HG03060 (cell line): Measurements from ENCODE around the gene COPB1.
"Not testable (repeated sequence)": the region's sequence is repeated elsewhere in the genome, so short reads cannot be mapped to it uniquely, and the experiment has no call there.

ENCODE experiments used
- ATAC-seq: cut with Tn5 transposase; IDR thresholded peaks from one replicate; pipeline ENCODE4 v1.9.1; 2021; ENCODE audit warnings: low read depth, moderate number of reproducible peaks; ENCODE audit not compliant: unreplicated experiment

COPB1 gene, protein sequence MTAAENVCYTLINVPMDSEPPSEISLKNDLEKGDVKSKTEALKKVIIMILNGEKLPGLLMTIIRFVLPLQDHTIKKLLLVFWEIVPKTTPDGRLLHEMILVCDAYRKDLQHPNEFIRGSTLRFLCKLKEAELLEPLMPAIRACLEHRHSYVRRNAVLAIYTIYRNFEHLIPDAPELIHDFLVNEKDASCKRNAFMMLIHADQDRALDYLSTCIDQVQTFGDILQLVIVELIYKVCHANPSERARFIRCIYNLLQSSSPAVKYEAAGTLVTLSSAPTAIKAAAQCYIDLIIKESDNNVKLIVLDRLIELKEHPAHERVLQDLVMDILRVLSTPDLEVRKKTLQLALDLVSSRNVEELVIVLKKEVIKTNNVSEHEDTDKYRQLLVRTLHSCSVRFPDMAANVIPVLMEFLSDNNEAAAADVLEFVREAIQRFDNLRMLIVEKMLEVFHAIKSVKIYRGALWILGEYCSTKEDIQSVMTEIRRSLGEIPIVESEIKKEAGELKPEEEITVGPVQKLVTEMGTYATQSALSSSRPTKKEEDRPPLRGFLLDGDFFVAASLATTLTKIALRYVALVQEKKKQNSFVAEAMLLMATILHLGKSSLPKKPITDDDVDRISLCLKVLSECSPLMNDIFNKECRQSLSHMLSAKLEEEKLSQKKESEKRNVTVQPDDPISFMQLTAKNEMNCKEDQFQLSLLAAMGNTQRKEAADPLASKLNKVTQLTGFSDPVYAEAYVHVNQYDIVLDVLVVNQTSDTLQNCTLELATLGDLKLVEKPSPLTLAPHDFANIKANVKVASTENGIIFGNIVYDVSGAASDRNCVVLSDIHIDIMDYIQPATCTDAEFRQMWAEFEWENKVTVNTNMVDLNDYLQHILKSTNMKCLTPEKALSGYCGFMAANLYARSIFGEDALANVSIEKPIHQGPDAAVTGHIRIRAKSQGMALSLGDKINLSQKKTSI

GRCh38 chr11:14499560-14500180 lies at the start of gene COPB1:
COPB1 (minus strand) TSS chr11:14499811; CDS start chr11:14498928, 883 bp downstream.
- peak; percentile 72 for ATAC-seq

- no peak for ATAC-seq
These were observed 47.8 kb upstream of the COPB1 start for GRCh38 chr11:14547440-14547839.

- no peak for ATAC-seq
These were observed 47.1 kb upstream of the COPB1 start for GRCh38 chr11:14546672-14547071.

DNA sequence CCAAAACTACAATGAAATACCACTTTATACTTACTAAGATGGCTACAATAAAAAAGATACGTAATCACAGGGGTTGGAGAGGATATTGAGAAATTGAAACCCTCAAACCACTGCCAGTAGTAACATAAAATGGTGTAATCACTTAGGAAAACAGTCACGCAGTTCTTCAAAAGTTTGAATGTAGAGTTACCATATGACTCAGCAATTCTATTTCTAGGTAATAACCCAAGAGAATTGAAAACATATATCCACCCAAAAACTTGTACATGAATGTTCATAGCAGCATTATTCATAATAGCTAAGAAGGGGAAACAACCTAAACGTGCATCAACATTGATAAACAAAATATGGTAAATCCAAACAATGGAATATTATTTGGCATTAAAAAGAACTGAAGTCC lies 45.0 kb upstream of the COPB1 start:
- ATAC-seq, result peak; percentile 62

DNA sequence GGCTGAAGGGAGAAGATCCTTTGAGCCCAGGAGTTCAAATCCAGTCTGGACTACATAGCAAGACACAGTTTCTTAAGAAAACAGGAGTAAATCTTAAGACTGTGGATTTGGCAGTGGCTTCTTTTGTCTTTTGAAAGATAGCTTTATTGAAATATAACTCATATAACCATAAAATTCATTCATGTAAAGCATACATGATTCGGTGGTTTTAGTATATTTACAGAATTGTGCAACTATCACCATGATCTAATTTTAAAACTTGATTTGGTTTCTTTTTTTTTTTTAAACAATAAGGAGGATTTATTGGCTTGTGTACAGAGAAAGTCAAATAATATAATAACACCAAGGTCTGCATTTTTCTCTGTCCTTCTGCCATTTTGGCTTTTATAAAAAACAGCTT lies 43.6 kb upstream of the COPB1 start:
- no peak for ATAC-seq

DNA sequence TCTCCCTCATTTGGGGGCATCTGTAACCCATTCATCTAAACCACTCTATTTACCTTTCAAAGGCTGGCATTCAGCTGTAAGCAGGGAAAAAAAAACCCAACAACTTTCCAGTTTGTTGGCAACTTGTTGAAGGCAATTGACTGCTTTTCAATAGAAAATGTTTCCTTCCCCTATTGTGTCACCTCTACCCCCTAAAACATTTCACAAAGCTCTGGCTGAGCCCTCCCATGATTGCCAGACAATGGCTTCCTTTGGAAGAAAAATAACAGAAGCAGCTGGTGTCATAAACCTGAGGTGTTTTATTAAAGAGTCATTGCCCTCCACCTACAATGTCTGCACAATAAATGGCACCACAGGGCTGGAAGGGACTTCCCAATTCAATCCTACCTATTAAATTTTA lies 42.7 kb upstream of the COPB1 start:
- ATAC-seq, result no peak

DNA sequence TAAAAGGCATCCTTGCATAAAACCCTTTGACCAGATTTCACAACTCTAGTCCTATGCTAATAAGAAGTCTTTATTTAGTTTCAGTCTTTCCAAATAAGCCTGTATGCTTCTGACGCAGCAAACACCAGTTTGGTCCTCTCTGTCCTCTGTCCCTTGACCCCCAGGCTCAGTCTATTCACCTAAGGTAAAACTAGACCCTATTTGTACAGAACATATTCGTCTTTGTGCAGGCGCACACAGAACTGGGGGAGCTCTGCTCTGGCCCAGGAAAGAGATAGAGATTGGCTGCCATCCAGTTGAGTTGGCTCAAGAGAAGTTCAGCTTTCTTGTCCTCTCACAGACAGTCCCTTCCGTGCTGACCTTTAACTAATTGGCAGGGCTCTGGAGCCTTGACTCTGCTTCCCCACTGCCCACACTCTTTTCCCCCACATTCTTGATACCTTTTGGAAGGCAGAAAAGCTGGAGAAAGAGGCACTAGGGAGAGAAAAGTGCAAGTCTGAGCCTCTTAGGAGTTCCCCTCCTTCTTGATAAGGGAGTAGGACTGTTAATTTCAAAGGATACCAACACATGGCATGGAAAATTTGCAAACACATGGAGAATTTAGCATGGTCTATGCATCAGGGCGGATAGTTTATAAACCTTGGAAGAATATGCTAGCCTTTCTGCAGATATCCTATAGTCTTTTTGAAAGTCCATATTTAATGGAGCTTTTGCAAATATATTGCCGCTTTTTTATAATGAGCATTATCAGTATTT lies 41.8 kb upstream of the COPB1 start:
- no peak for ATAC-seq

DNA sequence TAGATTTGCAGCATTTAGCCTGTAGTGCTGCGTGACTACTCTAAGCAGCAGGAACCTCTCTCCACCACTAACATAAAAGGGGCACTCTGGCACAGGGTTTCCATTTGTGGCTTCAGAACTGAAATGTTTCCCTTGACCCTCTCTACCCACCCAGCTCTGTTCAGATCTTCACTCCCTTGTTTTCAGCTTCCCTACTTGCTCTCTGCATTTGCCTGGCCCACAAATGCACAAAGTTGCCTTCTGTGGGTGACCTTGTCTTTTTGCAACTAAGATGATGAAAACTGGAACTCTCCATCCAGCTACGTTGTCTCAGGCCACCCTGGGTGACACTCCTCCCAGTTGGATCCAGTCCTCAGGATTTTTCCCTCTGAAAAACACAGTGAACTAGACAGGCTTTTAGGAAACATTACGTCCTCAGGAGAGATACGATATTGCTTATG lies 40.4 kb upstream of the COPB1 start:
- no peak for ATAC-seq

DNA sequence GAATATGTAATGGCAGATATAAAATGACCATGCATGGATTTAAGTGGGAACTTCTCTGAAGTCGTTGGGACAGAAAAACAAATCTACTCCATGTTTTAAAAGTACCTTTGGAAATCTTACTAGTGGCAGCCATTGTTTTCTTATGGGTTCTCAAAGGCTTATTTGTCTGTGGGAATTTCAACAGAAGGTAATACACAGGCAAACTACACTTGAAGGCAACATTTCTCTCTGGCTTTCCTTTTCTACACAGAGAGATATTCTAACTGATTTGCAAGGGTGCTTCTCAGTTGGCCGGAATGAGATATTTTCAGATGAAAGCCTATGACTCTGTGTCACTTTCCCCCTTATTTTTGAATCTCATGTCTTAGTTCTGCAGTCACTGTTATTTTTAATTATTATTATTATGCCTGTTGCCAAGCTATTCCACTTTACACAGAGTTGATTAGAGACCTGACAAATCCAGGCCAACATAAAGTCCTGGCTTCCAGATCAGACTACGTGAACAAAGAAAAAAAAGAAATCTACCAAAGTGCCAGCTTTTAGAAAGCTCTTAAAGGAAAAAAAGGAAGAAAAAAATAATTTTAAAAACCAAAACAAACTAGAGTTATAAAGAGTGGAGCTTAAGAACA lies 39.4 kb upstream of the COPB1 start:
- no peak for ATAC-seq

DNA sequence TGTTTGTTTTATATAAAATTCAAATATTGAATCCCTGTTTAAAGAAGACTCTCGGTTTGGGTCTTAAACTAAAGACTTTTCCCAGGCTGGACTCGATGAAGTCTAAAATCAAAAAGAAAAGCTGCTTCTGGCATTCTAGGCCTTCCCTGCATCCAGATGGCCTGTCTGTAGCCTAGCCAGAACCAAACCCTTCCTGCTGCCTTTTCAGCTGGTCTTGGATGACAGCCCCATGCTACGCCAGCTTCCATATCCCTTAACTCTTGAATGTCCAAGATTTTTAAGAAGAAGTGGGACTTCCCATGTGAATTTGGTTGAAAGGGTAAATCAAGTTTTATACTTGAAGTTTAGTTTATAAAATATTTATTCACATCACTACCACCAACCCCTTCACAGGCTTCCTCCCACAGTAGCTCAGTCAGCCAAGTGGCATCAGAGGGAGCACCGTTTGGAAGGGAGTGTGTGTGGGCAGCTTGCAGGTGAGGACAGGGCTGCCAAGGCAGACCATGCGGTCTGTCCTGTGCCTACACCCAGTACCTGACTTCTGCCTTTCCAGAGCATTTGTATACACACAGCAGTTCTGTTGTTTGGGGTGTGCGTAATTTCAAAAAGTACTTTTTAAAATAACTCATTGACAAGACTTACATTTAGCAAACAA lies 38.8 kb upstream of the COPB1 start:
- no peak for ATAC-seq

DNA sequence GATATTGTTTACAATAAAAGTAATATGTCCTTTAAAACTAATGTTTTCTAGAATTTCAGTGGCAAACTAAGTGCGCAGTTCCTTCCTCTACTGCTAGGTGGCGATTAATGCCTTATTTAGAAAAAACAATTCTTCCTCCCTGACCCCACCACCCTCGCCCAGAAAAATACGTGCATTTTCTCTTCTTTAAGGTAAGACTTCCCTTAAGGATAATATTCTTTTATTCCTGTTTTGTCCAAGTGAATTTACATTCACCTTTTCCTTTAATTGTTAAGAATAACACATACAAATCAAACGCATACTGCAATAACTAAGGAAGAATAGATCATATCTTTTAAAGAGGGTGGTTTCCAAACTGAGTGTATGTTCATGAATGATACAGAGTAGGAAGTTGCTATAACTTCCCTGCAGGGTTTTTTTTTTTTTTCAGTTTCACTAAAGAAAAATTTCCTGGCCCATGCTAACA lies 37.6 kb upstream of the COPB1 start:
- ATAC-seq, result no peak

DNA sequence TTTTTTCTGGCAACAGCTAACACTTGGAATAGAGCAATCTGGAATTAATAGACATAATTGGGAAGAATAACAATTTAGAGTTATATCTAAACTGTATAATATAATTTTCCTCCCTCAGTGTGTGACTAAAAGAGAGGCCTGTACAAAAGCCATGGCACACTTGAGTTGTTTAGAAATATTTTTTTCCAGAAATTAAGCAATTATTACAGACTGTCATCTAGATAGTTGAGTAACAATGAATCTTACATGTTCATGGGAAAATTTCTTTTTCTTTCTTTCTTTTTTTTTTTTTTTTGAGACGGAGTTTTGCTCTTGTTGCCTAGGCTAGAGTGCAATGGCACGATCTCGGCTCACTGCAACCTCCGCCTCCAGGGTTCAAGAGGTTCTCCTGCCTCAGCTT lies 35.6 kb upstream of the COPB1 start:
- not testable (repeated sequence) for ATAC-seq

DNA sequence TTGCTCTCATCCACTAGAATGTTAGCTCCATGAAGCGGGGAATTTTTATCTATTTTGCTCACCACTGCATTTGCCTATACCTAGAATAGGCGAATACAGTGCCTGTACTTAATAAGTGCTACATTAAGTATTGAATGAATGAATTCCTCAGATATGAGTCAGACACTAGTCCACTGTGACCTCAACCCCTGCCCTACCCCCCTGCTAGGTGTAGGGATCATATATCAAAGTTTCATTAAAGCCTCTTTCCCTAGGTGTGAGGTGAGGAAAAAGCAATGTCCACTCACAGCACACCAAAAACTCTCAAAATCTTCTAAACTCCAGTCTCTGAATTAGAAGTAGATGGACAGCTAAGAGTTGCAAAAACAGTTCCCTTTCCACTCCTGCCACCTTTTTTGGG lies 30.3 kb upstream of the COPB1 start:
- no peak for ATAC-seq

GRCh38 chr11:14529321-14529720 lies 29.7 kb upstream of the COPB1 start:
- no peak for ATAC-seq

GRCh38 chr11:14522801-14523200 lies 23.2 kb upstream of the COPB1 start:
- no peak for ATAC-seq

DNA sequence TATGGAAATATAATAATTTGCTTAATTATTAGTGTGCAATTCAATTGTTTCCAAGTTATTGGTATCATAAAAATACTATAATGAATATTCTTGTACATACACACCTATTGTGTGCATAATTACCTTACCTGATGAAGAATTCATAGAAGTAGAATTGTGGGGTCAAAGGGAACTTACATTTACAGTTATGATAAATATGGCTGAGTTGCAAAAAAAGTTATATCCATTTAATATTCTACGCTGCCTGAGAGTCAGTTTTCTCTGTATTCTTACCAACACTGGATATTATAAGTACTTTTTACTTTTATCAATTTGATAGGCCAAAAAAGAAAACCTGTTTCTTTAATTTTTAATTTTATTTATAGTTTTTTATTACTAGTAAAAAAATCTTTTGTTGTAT lies 22.6 kb upstream of the COPB1 start:
- ATAC-seq, result no peak

GRCh38 chr11:14520747-14521151 lies 21.1 kb upstream of the COPB1 start:
- no peak for ATAC-seq

- ATAC-seq, result peak; percentile 88
These were observed 20.5 kb upstream of the COPB1 start, which contains the start of gene PSMA1 for GRCh38 chr11:14519917-14520746. PSMA1 (minus strand) TSS chr11:14520386; CDS start chr11:14520299, 87 bp downstream.
